GM19455 (cell line): Measurements from ENCODE around the gene NOD1.
A peak's percentile ranks its signal among the peaks of the same experiment; 100 is the strongest.

Source experiments
- ATAC-seq: cut with Tn5 transposase; IDR thresholded peaks from one replicate; pipeline ENCODE4 v1.9.1; 2021; ENCODE audit not compliant: unreplicated experiment

Gene NOD1

GRCh38 chr7:30470771-30471170, 7.8 kb downstream of the NOD1 start:
- no peak for ATAC-seq

GRCh38 chr7:30470163-30470770, 8.3 kb downstream of the NOD1 start:
- ATAC-seq = no peak

GRCh38 chr7:30469303-30469702, 9.3 kb downstream of the NOD1 start:
- no peak for ATAC-seq

GRCh38 chr7:30468791-30469190, 9.8 kb downstream of the NOD1 start:
- ATAC-seq = no peak

GRCh38 chr7:30468041-30468440, 10.5 kb downstream of the NOD1 start:
- ATAC-seq = no peak

GRCh38 chr7:30467271-30467670, 11.3 kb downstream of the NOD1 start:
- ATAC-seq = no peak

GRCh38 chr7:30466266-30466665, 12.3 kb downstream of the NOD1 start:
- ATAC-seq = no peak

- no peak for ATAC-seq
Measured at GRCh38 chr7:30465811-30466180, 12.8 kb downstream of the NOD1 start.

GRCh38 chr7:30465046-30465810, 13.4 kb downstream of the NOD1 start:
- no peak for ATAC-seq

GRCh38 chr7:30464231-30464671, 14.3 kb downstream of the NOD1 start:
- ATAC-seq = no peak

GRCh38 chr7:30463405-30464145, 15.0 kb downstream of the NOD1 start:
- ATAC-seq = peak; percentile 55

GRCh38 chr7:30462179-30462578, 16.4 kb downstream of the NOD1 start:
- ATAC-seq = no peak

- ATAC-seq = no peak
Measured at GRCh38 chr7:30460246-30460633, 18.3 kb downstream of the NOD1 start.

- no peak for ATAC-seq
Measured at GRCh38 chr7:30459591-30460245, 18.9 kb downstream of the NOD1 start.

GRCh38 chr7:30458311-30458710, 20.3 kb downstream of the NOD1 start:
- ATAC-seq = no peak

- ATAC-seq = no peak
Measured at GRCh38 chr7:30453921-30454320, 24.7 kb downstream of the NOD1 start.

GRCh38 chr7:30453016-30453415, 25.6 kb downstream of the NOD1 start:
- no peak for ATAC-seq

- ATAC-seq = no peak
Measured at GRCh38 chr7:30452280-30452930, 26.2 kb downstream of the NOD1 start.

- ATAC-seq = no peak
Measured at GRCh38 chr7:30451539-30452279, 26.9 kb downstream of the NOD1 start.

- ATAC-seq = no peak
Measured at GRCh38 chr7:30450983-30451497, 27.5 kb downstream of the NOD1 start.
